Measurements from ENCODE around the gene ZIM2. TPM values are rescaled to one million over a fixed set of nuclear protein-coding genes. Genes with fewer than 3 reads are reported as not detected.
A peak's percentile ranks its signal among the peaks of the same experiment; 100 is the strongest.

ZIM2 gene
- total and polyA plus RNA-seq, 4 donors, result 0.08 to 1.6 (median 0.12) TPM; not detected in 1

DNA sequence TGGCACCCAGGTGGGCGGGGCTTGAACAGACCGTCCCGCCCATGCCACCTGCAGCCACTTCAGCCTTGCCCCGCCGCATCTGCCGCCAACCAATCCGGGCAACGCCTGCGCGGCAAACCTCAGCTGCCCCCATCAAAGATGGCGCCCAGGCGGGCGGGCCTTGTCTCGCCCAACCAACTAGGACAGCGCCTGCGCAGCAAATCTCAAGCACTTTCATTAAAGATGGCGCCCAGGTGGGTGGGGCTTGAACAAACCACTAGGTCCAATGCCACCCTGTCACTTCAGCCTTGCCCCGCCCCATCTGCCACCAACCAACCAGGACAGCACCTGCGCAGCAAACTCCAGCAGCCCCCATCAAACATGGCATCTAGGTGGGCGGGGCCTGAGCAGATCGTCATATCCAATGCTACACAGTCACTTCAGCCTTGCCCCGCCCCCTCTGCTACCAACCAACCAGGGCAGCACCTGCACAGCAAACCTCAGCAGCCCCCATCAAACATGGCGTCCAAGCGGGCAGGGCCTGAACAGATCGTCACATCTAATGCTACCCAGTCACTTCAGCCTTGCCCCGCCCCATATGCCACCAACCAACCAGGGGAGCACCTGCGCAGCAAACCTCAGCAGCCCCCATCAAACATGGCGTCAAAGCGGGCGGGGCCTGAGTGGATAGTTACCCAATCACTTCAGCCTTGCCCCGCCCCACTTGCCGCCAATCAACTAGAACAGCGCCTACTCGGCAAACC lies 1.4 kb downstream of the ZIM2 start:
- Histone ChIP-seq H3K9me3 (ENCODE audit: control insufficient read depth in 4 of 4, insufficient read depth in 3 of 4, low read length in 3 of 4) (peaks cover 0 to 38% (median 0%) of the 10 kb centered on the region in 4 donors), H3K27me3 (ENCODE audit: control insufficient read depth in 3 of 3, insufficient read depth in 3 of 3, low read length in 2 of 3) (no peaks in the 10 kb centered on the region), H3K9ac (ENCODE audit: insufficient read depth in 1 of 2, low read length in 2 of 2) (no peak overlapping the region), H3K27ac (ENCODE audit: low read depth in 1 of 2, low read length in 1 of 2) (peak overlapping the region; percentile 5 to 41), H3K36me3 (ENCODE audit: control insufficient read depth in 4 of 4, insufficient read depth in 4 of 4, low read length in 4 of 4) (peaks cover 0 to 3% (median 0%) of the 10 kb centered on the region in 4 donors), H3K4me3 (no peak overlapping the region), H3K4me1 (ENCODE audit: control insufficient read depth in 5 of 5, insufficient read depth in 5 of 5, low read length in 5 of 5) (peaks cover 0 to 2% (median 0%) of the 10 kb centered on the region in 5 donors)
- TF ChIP-seq CTCF (IDR thresholded peaks at IDR 0.05; ENCODE audit: control extremely low read depth, extremely low read depth), result no peak
- DNase-seq, result peak; percentile 97 to 98 (median 97)
- 44 to 49% methylated on average over 34 of the region's 34 CpGs for WGBS, 2 donors
- peak; percentile 62 for ATAC-seq (ENCODE audit: insufficient read depth, low FRiP score)

DNA sequence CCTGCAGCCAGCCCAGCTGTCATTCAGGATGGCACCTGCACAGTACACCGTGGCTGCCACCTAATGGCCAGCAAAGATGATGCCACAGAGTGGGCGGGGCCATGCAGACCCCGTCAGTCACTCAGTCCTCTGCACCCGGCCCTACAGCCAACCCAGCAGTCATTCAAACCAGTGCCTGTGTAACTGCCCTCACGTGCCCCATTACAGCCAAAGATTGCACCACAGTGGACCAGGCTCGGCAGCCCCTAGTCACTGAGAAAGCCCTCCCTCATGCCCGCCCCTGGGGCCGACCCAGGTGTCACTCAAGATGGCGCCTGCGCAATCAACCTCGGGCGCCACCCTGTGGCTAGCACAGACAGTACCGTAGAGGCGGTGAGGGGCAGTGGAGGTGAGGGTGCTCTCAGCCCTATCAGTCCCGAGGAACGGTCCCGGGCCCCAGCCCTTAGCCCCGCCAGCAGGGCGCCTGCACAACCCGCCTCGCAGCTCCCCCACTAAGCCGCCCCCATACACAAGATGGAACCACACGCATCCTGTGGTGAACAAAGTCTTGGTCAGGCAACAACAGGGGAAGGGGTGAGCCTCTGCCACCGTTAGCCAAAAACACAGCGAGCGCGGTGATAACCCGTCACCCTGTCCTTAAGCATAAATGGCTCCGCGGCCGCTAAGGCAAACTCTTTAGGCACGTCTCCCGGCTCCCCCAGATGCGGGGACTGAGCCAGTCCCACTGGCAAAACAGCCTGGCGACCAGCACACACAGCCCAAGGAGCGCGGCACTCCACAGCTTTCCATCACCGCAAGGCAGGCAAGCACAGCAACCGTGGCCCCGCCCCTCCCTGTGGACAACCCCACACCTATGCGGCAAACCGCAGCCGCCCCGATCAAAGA lies 2.3 kb downstream of the ZIM2 start:
- H3K27me3 ChIP-seq (ENCODE audit: control insufficient read depth in 3 of 3, insufficient read depth in 3 of 3, low read length in 2 of 3), result no peaks in the 10 kb centered on the region
- peak overlapping the region; percentile 18 to 54 for H3K9ac ChIP-seq (ENCODE audit: insufficient read depth in 1 of 2, low read length in 2 of 2)
- ATAC-seq (ENCODE audit: insufficient read depth, low FRiP score), result peak; percentile 35

GRCh38 chr19:56837492-56838023 lies 3.0 kb downstream of the ZIM2 start:
- peak; percentile 76 to 80 (median 77) for DNase-seq
- Histone ChIP-seq H3K4me3 (peak overlapping the region; percentile 10), H3K4me1 (ENCODE audit: control insufficient read depth in 5 of 5, insufficient read depth in 5 of 5, low read length in 5 of 5) (peaks cover 0 to 2% (median 0%) of the 10 kb centered on the region in 5 donors), H3K9ac (ENCODE audit: insufficient read depth in 1 of 2, low read length in 2 of 2) (peak overlapping the region in 1 of 2 donors; percentile 18), H3K27me3 (ENCODE audit: control insufficient read depth in 3 of 3, insufficient read depth in 3 of 3, low read length in 2 of 3) (no peaks in the 10 kb centered on the region), H3K27ac (ENCODE audit: low read depth in 1 of 2, low read length in 1 of 2) (peak overlapping the region; percentile 41 to 43), H3K36me3 (ENCODE audit: control insufficient read depth in 4 of 4, insufficient read depth in 4 of 4, low read length in 4 of 4) (peaks cover 0 to 3% (median 0%) of the 10 kb centered on the region in 4 donors), H3K9me3 (ENCODE audit: control insufficient read depth in 4 of 4, insufficient read depth in 3 of 4, low read length in 3 of 4) (peaks cover 0 to 38% (median 0%) of the 10 kb centered on the region in 4 donors)
- no peak for ATAC-seq (ENCODE audit: insufficient read depth, low FRiP score)
- WGBS, 2 donors, result 48 to 49% methylated on average over 25 of the region's 25 CpGs
- TF ChIP-seq CTCF (IDR thresholded peaks at IDR 0.05; ENCODE audit: control extremely low read depth, extremely low read depth), result no peak

More for the DNA sequence above, 2.3 kb downstream of the ZIM2 start:
- H3K36me3 ChIP-seq (ENCODE audit: control insufficient read depth in 4 of 4, insufficient read depth in 4 of 4, low read length in 4 of 4), result peaks cover 0 to 3% (median 0%) of the 10 kb centered on the region in 4 donors
- H3K9me3 ChIP-seq (ENCODE audit: control insufficient read depth in 4 of 4, insufficient read depth in 3 of 4, low read length in 3 of 4), result peaks cover 0 to 38% (median 0%) of the 10 kb centered on the region in 4 donors
- peaks cover 0 to 2% (median 0%) of the 10 kb centered on the region in 5 donors for H3K4me1 ChIP-seq (ENCODE audit: control insufficient read depth in 5 of 5, insufficient read depth in 5 of 5, low read length in 5 of 5)
- peak overlapping the region; percentile 41 to 43 for H3K27ac ChIP-seq (ENCODE audit: low read depth in 1 of 2, low read length in 1 of 2)
- WGBS, 2 donors, result 48% methylated on average over 44 of the region's 44 CpGs
- peak; percentile 71 to 77 (median 74) for DNase-seq
- TF ChIP-seq CTCF (IDR thresholded peaks at IDR 0.05; ENCODE audit: control extremely low read depth, extremely low read depth), result no peak
- H3K4me3 ChIP-seq, result no peak overlapping the region
